WERI-Rb-1 (cell line): Measurements from ENCODE around the gene SASH1.

Experiments
- DNase-seq: peaks from one replicate; pipeline ENCODE4 v3.0.0-alpha.2; 2020
- H3K27ac ChIP-seq: fragments of 250-450 bp; sonication (Bioruptor Pico); 2 replicates; pipeline ENCODE4 v1.5.1; 2020; ENCODE audit warnings: mild to moderate bottlenecking, moderate library complexity
- H3K27me3 ChIP-seq: fragments of 250-450 bp; sonication (Bioruptor Pico); 2 replicates; pipeline ENCODE4 v1.5.1; 2021; ENCODE audit warnings: mild to moderate bottlenecking, low read depth, moderate library complexity; ENCODE audit not compliant: insufficient read depth, severe bottlenecking
- H3K36me3 ChIP-seq: fragments of 250-450 bp; sonication (Bioruptor Pico); 2 replicates; pipeline ENCODE4 v1.5.1; 2020; ENCODE audit warnings: mild to moderate bottlenecking, moderate library complexity
- H3K4me3 ChIP-seq: 2 replicates; pipeline ENCODE4 v1.5.1; 2011; ENCODE audit warnings: low read depth, mild to moderate bottlenecking, control low read depth, low read length
- H3K9me3 ChIP-seq: fragments of 250-450 bp; sonication (Bioruptor Pico); 2 replicates; pipeline ENCODE4 v1.5.1; 2021; ENCODE audit warnings: mild to moderate bottlenecking, moderate library complexity; ENCODE audit not compliant: severe bottlenecking
- CTCF ChIP-seq: IDR thresholded peaks from 2 replicates; pipeline ENCODE4 v1.5.1; 2011; ENCODE audit warnings: low read depth, mild to moderate bottlenecking, control low read depth, inconsistent platforms, low read length

Gene SASH1

DNA sequence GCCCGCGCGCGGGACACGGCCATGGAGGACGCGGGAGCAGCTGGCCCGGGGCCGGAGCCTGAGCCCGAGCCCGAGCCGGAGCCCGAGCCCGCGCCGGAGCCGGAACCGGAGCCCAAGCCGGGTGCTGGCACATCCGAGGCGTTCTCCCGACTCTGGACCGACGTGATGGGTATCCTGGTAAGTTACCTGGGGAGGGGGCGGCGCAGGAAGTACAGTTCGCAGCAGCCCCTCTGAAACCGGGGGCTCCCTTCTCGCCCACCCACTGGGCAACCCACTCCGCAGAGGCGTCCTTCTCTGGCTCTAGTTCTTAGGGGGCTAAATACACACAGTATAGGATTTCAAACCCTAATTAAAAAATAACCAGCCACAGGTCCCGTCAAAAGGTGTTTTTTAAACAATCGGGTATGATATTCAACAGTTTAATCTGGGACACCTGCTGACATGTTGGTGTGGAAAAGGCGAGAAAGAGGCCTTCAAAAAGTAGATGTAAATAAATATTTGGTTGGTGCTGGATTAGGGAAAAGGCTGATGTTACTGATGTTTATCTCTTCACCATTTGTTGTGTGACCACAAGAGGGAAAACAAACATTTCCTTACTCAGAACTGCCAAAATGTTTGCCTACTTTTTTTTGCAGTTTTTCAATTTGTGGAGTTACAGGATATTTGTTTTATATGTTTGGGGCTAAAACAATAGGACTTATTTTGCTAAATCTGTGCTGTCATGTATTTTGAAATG is 577 bp downstream of the SASH1 start:
- Histone ChIP-seq H3K36me3 (0 out of 2 replicates have a peak, but pooled peaks cover under 1% of the 10 kb centered on the region), H3K9me3 (no peaks in the 10 kb centered on the region), H3K4me3 (peak overlapping the region; percentile 74), H3K27me3 (no peaks in the 10 kb centered on the region), H3K27ac (peak overlapping the region; percentile 64)
- DNase-seq = peak; percentile 16
- no peak for TF ChIP-seq CTCF

DNA sequence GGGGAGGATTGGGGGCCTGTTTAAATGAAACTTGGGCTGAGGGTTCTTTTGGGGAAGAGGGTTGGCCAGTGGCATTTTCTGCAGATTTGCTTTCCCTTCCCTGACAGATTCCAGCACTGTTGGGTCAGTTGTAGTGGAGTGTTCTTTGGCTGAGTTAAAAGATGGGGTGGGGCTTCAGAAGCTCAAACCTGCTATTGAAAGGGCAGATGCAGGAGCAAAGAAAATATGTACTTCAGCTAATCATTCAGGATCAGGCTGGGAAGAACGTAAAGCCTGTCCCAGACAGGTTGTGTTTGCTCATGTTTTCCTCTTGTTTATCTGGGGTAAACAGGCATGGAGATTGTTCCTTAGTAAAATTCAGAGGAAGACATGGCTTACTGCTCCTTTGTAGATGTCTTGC is 2.5 kb downstream of the SASH1 start:
- no peak overlapping the region for H3K4me3 ChIP-seq
- no peak for TF ChIP-seq CTCF
- no peak for DNase-seq
- H3K27me3 ChIP-seq = no peaks in the 10 kb centered on the region
- H3K36me3 ChIP-seq = peaks cover 6% of the 10 kb centered on the region; the same call in 1 of the 2 replicates
- H3K27ac ChIP-seq = no peak overlapping the region
- H3K9me3 ChIP-seq = no peaks in the 10 kb centered on the region

- Histone ChIP-seq H3K4me3 (no peak overlapping the region), H3K9me3 (no peaks in the 10 kb centered on the region), H3K36me3 (peaks cover 8% of the 10 kb centered on the region; the same call in 1 of the 2 replicates), H3K27ac (no peak overlapping the region), H3K27me3 (no peaks in the 10 kb centered on the region)
- no peak for DNase-seq
- no peak for TF ChIP-seq CTCF
Observed at GRCh38 chr6:148345578-148345977, 2.9 kb downstream of the SASH1 start.

DNA sequence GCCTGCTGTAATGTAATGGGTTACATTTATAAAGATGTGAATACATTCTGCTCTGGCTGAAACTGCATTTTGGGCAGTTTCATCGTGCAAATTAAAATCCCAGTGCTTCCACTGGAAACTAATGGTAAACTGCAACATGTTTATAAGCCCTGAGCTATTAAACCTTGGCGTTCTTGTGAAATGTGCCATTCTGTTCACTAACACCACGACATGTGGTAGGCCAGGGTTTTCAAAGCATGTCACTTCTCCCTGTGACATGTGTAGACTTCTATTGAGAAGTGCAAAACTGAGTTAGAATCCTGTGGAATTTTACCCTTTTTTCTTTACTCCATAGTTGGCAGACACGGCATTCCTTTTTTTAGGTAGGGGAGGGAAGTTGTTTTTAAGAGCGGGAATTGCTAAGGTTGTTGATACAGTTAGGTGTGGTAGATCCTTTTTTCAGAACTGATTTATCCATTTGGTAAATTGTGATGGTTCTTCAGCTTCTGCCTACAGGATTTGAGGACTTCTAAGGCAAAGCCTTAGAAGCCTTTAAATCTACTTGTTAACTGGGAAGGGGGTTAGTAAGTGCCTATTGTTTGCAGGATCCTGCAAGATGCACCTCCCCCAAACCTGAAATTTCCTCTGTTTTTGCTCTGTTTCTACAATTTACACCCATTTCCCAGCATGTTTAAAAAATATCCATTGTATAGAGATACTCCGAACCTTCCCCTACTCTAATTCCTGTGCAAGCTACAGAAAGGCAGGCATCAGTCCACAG is 4.2 kb downstream of the SASH1 start:
- Histone ChIP-seq H3K27ac (no peak overlapping the region), H3K36me3 (peaks cover 8% of the 10 kb centered on the region; the same call in 1 of the 2 replicates), H3K27me3 (no peaks in the 10 kb centered on the region), H3K4me3 (no peak overlapping the region), H3K9me3 (no peaks in the 10 kb centered on the region)
- no peak for DNase-seq
- no peak for TF ChIP-seq CTCF

DNA sequence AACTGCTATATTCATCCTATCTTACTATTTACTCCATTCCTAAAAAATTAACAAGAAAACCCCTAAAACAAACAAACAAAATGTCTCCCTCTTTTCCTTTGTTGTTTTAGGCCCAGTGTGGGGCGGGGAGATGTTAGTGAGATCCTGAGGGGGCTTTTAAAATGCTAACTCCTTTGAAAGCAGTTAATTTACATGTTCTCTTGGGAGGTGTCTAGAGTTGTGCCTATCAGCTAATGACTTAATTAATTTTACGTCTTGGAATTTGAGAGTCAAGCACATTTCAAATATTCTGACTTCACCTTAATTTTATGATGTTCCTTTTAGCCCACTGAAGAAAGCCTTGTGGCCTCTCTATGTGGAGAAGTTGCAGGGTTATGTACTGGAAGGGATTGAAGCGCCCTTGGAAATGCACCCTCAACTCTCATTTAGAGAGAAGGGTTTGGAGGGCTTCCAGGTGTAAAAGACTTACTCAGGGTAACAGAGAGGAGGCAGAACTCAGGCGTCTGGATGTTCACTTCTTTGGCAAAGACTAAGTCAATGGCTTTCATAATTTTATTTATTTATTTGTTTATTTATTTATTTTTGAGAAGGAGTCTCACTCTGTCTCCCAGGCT is 4.9 kb downstream of the SASH1 start:
- H3K4me3 ChIP-seq = no peak overlapping the region

More for the DNA sequence above, 4.9 kb downstream of the SASH1 start:
- no peaks in the 10 kb centered on the region for H3K9me3 ChIP-seq
- no peak for DNase-seq
- H3K27ac ChIP-seq = no peak overlapping the region
- peaks cover 8% of the 10 kb centered on the region; the same call in 1 of the 2 replicates for H3K36me3 ChIP-seq
- H3K27me3 ChIP-seq = no peaks in the 10 kb centered on the region
- no peak for TF ChIP-seq CTCF
